GM21529 (cell line): ENCODE results near the gene ASB3.
"Not testable (repeated sequence)": the region's sequence is repeated elsewhere in the genome, so short reads cannot be mapped to it uniquely, and the experiment has no call there.

Experiments used
- ATAC-seq: cut with Tn5 transposase; IDR thresholded peaks from one replicate; pipeline ENCODE4 v1.9.1; 2021; ENCODE audit not compliant: unreplicated experiment

Gene ASB3

GRCh38 chr2:53787614-53788289, 999 bp upstream of the ASB3 start:
- ATAC-seq = no peak

- peak; percentile 3 for ATAC-seq
These were observed 425 bp downstream of the ASB3 start for GRCh38 chr2:53786352-53786704.

- no peak for ATAC-seq
These were observed 1.4 kb downstream of the ASB3 start for GRCh38 chr2:53785366-53785765.

- no peak for ATAC-seq
These were observed 2.3 kb downstream of the ASB3 start for GRCh38 chr2:53784436-53784835.

- no peak for ATAC-seq
These were observed 4.1 kb downstream of the ASB3 start for GRCh38 chr2:53782676-53783075.

- no peak for ATAC-seq
These were observed 6.7 kb downstream of the ASB3 start for GRCh38 chr2:53780056-53780455.

DNA sequence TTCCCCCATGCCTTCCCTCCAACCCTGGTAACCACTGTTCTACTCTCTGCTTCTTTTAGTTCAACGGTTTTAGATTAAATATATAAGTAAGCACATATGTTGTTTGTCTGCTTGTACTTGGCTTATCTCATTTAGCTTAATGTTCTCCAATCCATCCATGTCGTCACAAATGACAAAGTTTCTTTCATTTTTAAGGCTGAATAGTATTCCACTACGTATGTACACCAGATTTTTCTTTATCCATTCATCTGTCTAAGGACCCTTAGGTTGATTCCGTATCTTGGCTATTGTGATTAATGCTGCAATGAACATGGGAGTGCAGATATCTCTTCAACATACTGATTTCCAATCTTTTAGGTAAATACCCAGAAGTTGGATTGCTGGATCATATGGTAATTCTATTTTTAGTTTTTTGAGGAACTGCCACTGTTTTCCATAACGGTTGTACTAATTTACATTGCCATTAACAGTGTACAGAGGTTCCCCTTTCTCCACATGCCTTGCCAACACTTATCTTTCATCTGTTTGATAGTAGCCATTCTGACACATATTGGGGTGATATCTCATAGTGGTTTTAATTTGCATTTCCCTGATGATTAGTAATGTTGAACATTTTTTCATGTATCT, 8.1 kb downstream of the ASB3 start:
- no peak for ATAC-seq

GRCh38 chr2:53777134-53777533, 9.6 kb downstream of the ASB3 start:
- ATAC-seq = no peak

DNA sequence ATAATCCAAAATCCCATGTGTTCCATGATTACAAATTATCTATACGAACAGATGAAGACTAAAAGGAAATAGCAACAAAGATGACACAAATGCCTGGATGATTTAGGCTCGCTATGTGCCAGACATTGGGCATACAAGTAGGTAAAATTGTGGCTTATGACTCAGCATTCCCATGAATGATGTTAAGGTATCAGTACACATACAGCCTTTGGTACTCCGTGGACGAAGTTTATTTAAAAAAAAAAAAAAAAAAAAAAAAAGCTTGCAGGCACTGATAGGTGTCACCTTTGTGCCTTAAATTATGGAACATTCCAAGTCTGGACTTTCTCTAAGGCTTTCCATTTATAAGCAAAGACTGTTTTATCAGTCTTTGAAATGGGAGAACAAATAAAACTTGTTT, 16.5 kb downstream of the ASB3 start:
- no peak for ATAC-seq

DNA sequence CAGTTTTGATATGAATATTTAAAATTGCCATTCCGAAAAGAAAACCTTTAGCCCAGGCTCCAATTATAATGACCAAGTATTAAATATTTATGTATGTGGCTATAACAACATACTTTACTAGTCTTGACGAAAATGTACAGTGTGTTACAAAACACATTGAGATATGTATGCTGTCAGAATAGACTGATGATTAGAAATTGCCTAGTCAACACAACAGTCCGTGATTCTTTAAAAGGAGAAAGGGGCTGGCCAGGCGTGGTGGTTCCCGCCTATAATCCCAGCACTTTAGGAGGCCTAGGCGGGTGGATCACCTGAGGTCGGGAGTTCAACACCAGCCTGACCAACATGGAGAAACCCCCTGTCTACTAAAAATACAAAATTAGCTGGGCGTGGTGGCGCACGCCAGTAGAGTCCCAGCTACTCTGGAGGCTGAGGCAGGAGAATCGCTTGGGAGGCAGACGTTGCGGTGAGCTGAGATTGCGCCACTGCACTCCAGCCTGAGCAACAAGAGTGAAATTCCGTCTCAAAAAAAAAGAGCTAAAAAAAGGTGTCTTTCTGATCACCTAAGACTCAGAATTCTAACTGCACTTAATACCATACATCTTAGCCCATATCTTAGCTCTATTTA, 17.3 kb downstream of the ASB3 start:
- ATAC-seq = no peak

DNA sequence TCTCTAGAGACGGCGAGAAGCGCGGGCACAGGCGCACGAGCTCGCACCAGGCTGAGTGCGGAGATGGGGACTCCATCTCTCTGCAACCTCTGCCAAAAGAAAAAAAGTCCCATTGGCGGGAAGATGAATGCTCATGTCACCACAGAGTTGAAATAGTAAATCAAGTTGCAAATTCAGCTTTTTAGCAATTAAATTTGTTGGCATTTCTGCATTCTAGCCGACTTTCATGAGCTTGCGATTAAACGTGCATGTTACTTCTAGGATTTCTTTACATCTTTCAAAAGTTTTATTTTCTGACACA, 18.6 kb downstream of the ASB3 start:
- peak; percentile 50 for ATAC-seq

DNA sequence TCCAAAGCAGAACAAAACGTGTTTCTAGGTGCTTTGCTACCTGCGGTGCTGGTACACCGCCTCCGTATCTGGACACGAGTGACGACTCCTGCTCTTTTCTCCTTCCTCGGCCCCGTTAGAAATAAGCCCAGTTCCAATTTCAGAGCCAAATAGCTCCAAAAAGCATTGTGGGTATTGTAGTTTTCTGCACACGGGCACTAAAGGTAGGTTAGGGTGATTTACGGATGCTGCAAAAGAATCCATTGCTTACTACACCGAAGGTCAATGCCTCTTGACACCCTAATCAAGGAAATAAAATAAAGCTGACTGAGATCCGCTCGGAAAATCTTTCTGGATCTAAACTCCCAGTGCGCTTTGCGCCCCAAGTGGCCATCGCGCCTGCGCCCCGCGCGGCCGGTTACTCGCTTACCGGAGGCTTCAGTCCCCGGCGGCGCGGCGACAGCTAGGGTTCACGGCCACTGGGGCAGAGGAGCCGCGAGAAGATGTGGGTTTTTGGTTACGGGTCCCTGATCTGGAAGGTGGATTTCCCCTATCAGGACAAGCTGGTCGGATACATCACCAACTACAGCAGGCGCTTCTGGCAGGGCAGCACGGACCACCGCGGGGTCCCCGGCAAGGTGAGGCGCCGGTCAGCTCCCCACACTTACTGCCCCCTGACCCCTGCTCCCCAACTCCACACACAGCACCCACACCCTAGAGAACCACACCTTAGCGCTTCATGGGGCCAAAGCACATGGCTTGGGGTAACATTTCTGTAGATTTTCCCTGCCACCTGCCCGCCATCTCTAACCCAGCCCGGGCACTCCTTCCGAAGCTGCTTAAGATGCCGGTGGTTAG, 19.1 kb downstream of the ASB3 start, which contains the start of gene CHAC2:
Gene CHAC2, plus strand, starts transcription at position 400 of the 837 bp plus-strand sequence. Its CDS starts 83 bp downstream, at position 483.
- peak; percentile 93 for ATAC-seq

- ATAC-seq = no peak
These were observed 21.0 kb downstream of the ASB3 start for GRCh38 chr2:53765767-53766166.

DNA sequence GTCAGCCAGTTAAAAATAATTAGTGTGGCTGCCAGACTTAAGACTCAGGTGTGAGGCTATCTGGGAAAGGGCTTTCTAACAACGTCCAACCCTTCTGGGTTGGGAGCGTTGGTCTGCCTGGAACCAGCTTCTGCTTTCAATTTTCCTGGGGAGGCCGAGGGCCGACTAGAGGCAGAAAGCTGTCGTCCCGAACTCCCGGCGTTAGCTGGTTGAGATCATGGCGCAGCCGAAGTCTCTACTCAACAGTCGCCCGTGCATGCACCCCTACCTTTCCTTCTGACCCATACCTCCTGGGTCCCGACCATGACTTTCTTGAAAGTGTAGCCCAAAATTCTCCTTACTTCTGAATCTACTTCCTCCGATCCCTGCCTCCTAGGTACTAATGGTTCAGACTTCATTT, 29.5 kb downstream of the ASB3 start:
- ATAC-seq = not testable (repeated sequence)

- ATAC-seq = no peak
These were observed 30.1 kb downstream of the ASB3 start for GRCh38 chr2:53756644-53757043.

GRCh38 chr2:53755121-53755520, 31.6 kb downstream of the ASB3 start:
- no peak for ATAC-seq

- no peak for ATAC-seq
These were observed 33.7 kb downstream of the ASB3 start for GRCh38 chr2:53753041-53753440.

GRCh38 chr2:53752385-53752784, 34.4 kb downstream of the ASB3 start:
- ATAC-seq = no peak

- peak; percentile 95 for ATAC-seq
These were observed 35.0 kb downstream of the ASB3 start for GRCh38 chr2:53751728-53752127.

GRCh38 chr2:53750041-53750768, 36.5 kb downstream of the ASB3 start:
- no peak for ATAC-seq
